Stimulated activated CD8-positive, alpha-beta memory T cell treated with anti-CD3 and anti-CD28 coated beads, Interleukin-12 subunit alpha, Interleukin-12 subunit beta, amount 100 ng/mL, for 4 hours (primary cell): Measurements from ENCODE around the gene UBE2R2.

ENCODE experiments used
- DNase-seq: peaks from one replicate; pipeline ENCODE4 v3.0.0-alpha.2; 2020; ENCODE audit warnings: low read depth

The UBE2R2 gene

GRCh38 chr9:33884856-33885701 is 68.1 kb downstream of the UBE2R2 start:
- DNase-seq, result no peak

- no peak for DNase-seq
Observed at GRCh38 chr9:33885948-33886347, 69.0 kb downstream of the UBE2R2 start.

DNA sequence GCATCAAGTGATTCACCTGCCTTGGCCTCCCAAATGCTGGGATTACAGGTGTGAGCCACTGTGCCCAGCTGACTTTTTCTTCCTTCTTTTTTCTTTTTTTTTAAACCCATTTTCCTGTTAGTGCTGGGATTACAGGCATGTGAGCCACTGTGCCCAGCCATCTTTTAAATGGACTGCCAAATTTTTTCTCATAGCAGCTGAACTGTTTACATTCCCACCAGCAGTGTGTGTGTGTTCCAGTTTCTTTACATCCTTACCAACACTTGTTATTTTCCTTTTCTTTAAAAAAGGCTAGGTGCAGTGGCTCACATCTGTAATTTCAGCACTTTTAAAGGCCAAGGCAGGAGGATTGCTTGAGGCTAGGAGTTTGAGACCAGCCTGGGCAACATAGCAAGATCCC is 76.9 kb downstream of the UBE2R2 start:
- no peak for DNase-seq

DNA sequence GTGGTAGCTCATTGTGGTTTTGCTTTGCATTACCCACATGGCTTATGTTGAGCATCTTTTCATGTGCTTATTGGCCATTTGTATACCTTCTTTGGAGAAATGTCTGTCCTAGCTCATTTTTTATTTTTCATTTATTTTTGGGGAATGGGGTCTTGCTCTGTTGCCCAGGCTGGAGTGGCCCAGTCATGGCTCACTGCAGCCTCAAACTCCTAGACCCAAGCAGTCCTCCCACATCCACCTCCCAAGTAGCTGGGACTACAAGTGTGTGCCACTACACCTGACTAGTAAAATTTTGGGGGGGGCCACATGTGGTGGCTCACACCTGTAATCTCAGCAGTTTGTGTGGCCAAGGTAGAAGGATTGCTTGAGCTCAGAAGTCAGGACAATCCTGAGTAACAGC is 77.4 kb downstream of the UBE2R2 start:
- no peak for DNase-seq

DNA sequence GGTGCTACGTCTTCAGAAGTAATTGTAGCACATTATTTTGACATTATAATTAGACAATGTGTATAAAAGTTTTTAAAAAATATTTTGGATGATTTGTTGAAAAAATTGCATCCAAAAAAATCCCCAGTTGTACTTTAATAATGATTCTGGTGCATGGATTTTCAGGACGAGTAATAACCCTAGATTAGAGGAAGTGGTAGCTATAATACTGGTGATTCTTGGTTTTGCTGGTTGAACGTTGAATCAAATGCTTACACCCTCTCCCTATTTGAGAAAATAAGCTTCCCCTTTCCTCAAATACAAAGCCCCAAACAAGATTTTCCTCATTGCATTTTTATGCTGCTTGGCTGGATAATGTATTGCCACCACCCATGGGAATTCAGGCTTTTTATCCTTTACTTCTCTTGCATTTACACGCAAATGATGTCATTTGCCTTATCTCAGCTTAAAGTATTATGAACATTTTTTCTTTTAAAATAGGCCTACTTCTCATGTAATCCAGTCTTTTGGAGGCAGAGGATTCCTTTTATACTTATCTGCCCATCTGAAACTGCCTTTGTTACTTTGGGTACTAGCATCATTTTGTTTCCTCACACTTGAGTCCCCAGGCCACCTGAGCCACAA is 86.3 kb downstream of the UBE2R2 start:
- no peak for DNase-seq

DNA sequence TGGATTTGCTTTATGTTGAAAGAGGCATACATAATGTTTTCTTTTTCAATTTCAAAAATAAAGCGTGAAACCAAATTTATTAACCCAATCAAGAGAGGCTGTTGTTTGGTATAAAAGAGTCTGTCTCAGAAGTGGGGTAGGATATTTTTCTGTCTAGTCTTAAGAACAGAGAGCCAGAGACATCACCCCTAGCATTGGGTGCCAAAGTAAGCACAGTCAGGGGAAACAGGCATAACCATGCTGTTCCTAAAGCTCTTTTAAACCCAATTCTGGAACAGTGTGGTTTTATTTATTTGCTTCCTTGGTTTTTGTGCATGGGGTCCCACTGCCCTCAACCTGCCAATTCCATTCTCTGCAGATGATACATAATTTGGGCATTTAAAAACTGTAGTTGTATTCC is 88.2 kb downstream of the UBE2R2 start:
- DNase-seq, result no peak

GRCh38 chr9:33906769-33907168 is 89.8 kb downstream of the UBE2R2 start:
- DNase-seq, result no peak

- DNase-seq, result no peak
Observed at GRCh38 chr9:33907347-33907746, 90.4 kb downstream of the UBE2R2 start.

DNA sequence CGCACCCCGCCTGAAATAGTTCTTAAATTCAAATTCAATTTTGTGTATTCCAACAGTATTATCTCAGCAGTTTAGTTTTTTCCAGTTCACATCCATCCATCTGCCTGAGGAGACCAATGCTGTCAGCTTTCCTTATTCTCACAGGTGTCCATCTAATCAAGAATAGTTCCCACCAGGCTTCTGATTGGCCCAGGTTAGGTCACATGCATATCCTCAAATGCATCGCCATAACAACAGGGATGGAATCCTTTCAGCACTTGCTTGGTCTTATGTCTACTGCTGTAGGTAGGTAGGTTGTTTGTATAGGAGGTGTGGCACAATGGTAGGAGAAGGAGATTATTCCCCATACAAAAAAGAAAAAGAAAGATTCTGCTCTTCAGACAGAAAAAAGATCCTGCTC is 91.2 kb downstream of the UBE2R2 start:
- DNase-seq, result no peak

GRCh38 chr9:33908749-33909148 is 91.8 kb downstream of the UBE2R2 start:
- no peak for DNase-seq

GRCh38 chr9:33913541-33913940 is 96.6 kb downstream of the UBE2R2 start:
- DNase-seq, result no peak

DNA sequence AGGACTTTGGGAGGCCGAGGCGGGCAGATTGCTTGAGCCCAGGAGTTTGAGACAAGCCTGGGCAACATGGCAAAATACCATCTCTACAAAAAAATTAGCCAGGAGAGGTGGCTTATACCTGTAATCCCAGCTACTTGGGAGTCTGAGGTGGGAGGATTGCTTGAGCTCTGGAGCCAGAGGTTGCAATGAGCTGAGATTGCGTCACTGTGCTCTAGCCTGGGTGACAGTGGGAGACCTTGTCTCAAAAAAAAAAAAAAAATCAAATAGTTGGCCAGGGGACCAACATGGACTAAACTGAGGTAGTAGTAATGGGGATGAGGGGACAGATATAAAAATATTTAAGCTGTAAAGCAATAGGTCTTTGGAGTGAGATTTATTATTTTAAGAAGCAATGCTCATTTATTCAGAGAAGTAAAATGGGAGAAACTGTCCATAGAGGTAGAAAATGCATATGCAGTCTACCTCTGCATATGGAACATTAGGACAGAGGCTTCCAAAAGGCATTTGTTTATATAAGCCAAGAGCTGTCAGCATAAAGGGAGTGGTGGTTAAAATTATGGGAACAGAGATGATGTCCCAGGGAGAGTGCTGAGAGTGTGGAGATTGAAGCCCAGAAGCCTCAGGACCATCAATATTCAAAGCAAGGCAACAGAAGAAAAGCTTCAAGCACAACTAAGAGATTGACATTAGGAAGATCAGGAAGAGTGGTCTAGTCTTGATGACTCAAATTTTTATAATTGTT is 98.1 kb downstream of the UBE2R2 start:
- no peak for DNase-seq

DNA sequence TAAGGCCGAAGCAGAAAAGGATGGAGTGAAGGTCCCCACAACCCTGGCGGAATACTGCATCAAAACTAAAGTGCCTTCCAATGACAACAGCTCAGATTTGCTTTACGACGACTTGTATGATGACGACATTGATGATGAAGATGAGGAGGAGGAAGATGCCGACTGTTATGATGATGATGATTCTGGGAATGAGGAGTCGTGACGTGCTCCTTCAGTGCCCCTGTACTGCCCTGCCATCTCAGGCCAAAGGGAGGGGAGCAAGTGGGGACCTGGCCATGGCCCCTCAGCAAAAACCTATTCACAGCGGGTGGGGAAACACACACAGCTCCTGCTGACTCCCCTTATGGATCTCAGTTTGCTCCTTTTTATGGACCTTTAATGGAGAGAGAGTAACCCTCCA is 100.1 kb downstream of the UBE2R2 start:
- DNase-seq, result no peak

- DNase-seq, result no peak
Observed at GRCh38 chr9:33919276-33919897, 102.4 kb downstream of the UBE2R2 start.

DNA sequence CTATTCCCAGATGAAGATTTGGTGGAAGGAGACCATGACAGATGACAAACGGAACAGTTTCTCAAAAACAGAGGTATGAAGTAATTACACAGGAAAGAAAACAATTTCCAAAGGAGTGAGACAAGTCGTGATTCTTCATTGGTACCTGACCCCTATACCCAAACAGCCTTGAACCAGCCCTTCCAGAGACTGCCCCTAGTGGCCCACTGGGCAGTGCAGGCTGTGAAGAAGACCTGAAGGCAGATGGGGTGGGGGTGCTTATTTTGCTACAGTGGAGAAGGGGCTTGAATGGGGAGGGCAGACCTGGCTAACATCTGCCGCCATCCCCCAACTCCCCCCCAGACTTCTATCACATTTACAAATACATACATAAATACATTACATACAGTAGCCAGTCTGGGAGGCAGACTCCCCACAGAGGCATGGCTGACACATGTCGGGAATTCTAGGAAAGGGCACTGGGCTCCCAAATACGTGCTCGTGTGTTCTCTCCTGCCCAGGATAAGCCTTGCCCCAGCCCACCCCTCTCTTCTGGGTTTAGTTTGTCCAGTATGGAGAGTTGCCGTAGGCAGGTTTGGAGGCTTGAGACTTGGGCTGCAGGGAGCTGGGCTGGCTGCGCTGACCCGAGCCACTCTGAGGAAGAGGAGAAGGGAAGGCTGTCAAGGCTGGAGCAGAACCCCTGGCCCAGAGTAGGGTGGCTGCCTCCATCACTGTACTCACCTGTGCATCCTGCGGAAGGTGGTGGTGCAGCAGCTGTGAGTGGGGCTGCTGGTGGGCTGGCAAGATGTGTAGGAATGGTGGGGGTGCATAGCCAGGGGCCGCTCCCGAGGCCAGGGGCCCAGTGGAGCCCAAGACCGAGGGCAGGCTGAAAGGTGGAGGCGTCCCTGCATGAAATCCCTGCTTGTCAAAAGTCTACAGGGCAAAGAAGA is 105.3 kb downstream of the UBE2R2 start:
- DNase-seq, result no peak

DNA sequence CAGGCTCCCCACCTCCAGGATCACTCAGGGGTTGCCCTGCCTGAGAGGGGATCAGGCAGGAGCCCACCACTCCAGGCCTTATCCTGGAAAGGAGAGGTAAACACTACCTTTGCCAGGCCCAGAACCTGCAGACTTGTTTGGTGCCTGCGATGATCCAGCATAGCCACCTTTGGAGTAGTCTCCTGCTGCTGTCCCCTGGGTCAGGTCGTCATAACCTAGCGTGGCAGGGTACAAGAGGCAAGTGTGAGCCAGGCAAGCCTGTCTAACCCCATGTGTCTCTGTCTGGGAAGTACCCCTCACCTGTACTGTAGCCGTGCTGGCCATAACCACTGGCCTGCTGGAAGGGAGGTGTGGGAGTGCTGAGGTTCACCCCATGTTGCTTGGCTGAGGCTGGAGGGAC is 106.1 kb downstream of the UBE2R2 start:
- no peak for DNase-seq

DNA sequence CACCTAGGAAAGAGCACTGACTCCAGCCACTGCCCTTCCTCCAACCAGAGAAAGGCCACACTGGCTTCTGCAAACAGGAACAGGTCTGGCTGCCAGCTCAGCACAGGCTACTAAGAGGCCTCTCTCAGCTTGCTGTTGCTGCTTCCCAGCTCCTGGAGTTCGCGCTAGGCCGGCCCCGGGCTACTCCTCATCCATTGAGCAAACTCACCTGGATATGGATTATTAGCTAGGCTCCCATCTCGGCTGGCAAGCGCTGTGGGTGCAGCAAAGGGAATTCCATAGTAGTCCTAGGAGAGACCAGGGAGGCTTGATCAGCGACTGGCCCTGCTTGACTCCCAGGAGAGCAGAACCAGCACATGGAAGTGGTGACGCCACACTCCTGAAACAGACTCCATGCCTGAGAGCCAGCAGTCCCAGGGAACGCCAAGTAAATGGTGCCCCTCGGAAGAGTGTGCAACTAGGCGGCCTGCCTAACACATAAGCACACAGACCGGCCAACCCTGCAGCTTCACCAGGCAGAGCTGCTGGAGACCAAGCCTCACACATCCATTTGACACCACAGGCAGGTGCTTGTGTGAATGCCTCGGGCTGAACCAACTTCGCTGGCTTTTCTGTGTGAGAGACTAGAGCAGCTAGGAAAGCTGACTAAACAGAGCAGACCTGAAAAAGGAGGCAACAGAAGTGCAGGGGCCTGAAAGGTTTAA is 107.2 kb downstream of the UBE2R2 start:
- DNase-seq, result no peak

- no peak for DNase-seq
Observed at GRCh38 chr9:33924978-33925797, 108.2 kb downstream of the UBE2R2 start.

- DNase-seq, result no peak
Observed at GRCh38 chr9:33926746-33927485, 110.0 kb downstream of the UBE2R2 start.
